CD4-positive, alpha-beta T cell treated with Interleukin-1 beta for 1 hour (primary cell): ENCODE measurements around the gene CRYBB1.
A peak's percentile ranks its signal among the peaks of the same experiment; 100 is the strongest.

Source experiments
- DNase-seq, 2 donors: peaks; one replicate each; pipeline ENCODE4 v3.0.0-alpha.2; 2020 to 2022

Gene CRYBB1

DNA sequence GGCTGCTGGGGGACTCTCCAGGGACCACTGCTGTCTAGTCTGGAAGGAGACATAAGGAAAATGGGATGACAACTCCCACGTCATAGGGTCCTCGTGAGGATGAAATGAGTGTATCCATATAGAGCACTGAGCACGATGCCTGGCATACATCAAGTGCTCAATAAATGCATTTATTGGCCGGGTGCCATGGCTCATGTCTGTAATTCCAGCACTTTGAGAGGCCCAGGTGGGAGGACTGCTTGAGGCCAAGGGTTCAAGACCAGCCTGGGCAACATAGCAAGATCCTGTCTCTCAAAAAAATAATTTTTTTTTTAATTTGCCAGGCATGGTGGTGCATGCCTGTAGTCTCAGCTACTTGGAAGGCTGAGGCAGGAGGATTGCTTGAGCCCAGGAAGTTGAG, 15.7 kb downstream of the CRYBB1 start:
- DNase-seq: no peak

DNA sequence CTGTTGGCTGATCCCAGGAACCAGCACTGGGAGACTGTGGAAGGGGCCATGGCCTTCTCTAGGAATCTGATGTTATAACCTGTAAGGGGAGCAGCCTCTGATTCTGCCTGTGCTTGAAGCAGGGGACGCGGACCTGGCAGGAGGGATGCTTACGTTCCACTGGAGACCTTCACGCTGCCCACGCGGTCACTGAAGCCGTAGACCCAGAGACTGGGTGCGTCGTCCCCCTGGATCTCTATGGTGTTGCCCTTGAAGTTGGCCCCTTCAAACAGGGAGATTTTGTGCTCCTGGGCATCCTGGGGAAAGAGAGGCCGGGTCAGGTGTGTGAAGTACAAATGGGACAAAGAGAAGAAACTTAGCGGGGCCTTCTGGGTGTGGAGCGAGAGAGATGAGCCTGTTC, 16.1 kb downstream of the CRYBB1 start:
- DNase-seq: no peak

DNA sequence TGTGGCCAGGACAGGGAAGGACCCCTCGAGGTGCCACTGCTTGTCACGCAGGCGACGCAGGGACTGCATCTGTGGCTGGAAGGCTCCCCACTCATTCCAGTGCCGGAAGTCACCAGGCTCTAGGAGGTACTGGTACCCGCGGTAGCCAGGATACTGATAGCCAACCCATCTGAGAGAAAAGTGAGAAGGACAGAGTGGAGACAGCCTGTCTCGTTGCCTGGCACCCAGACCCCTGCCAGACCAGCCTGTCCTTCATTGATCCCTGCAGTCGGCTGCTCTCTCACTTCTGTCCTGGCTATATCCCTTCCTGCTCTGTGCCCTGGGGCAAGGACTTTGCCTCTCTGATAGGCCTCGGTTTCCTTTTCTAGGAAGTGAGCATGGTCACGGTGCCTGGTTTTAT, 18.3 kb downstream of the CRYBB1 start:
- DNase-seq: no peak

DNA sequence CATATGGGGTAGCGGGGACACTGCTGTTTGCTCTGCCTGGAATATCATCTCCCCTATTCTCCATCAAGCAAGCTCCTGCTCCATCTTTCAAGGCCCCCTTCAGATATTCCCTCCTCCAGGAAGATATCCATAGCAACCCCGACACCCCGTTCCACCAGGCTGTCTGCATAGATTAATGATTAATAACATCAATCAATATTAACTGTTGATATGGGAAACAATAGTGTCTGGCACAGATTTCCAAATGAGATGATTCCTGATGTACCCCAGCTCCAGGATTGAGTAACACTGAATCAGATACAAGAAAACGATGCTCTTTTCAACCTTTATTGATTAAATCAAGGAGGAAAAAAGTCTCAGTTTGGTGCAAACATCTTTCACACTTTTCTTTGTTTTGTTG, 20.3 kb downstream of the CRYBB1 start:
- DNase-seq: no peak

DNA sequence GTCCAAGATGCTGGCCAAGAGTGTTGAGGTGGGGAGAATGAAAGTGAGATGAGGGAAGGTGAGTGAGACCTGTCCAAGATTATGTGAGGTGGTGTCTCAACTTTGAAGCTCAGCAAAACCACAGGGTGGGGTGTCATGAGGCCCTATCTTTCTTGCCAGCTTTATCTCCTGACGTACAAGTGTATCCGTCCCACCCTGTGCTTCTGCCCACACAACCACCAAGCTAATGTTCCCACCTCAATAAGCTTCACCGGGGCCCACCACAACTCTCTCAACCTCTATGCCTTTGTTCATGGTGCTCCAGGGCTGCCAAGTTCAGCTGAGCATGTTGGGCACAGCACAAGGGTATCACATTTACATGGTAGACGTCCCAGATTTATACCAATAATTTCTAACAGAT, 20.8 kb downstream of the CRYBB1 start:
- DNase-seq: peak; percentile 35 to 52

DNA sequence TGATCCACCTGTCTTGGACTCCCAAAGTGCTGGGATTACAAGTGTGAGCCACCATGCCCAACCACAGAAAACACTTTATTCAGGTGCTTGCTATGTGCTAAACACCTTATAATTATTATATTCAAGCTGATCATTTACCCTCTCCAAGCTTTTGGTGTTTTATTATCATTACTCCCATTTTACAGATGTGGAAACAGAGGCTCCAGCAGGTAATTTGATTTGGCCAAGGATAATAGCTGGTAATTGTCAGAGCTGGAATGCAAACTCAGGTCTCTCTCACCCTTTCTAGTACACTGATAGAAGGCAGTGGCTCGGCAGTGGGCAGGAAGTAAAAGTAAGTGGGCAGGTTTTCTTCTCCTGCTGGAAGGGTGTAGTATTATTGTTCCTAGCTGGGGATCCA, 24.1 kb downstream of the CRYBB1 start:
- DNase-seq: no peak

DNA sequence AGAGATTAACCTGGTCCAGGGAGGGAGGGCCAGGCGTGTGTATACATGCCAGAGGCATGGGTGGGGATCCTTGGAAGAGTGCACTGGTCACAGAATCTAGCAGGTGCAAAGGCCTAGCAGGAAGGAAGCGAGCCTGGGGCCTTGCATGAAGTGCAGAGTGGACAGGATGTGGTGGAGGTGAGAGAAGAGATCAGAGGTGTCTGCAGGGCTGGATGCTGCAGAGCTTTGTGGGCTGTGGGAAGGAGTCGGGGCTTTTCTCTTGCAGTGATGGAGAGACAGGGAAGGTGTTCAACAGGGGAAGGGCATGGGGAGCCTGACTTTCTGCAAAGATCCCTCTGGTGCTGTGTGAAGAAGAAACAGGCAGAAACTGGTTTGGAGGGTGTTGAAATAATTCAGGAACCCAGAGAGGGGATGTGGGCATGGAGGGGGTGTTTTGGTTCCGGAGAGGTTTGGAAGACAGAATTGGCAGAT, 25.4 kb downstream of the CRYBB1 start:
- DNase-seq: peak; percentile 54 to 63

DNA sequence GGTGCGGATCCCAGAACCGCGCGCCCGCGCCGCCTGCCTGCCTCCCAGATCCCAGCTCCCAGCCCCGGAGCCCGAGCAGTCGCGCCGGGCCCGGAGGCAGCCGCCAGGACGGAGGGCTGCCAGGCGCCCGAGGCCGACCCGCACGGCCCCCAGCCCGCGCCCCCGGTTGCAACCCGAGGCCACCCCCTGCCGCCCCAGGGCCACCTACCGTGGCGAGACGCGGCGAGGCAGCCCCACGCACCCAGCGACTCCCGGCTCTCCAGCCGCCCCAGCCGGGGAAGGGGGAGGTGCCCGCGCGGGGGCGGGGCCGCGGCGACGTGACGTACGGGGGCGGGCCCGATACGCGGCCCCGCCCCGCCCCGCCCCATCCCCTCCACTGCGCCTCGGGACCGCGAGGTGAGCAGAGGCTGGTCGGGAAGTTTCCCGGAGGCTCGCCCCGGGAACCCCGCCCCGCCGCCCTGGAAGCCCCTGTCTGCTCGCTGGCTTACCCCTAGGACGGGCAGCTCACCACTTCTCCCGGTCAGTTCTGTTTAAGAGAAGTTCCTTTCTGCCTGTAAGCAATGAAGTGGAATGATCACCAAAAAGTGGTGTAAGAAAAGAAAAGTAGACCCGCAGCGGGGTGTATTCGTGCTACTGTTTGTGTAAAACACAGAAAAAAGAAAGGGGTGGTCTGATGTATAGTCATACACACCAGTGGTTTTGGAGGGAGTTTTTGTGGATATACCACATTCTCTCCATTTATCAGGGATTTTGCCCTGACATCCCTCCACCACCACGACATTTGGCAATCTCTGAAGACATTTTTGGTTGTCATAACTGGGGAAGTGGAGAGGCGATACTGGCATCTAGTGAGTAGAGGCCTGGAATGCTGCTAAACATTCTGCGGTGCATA, 27.7 kb downstream of the CRYBB1 start, which contains the start of gene TPST2:
TSS of gene TPST2 (minus strand) at position 288 of the 892 bp plus-strand sequence. CDS start 48,502 bp downstream, outside the sequence.
- peak; percentile 80 to 82 for DNase-seq

DNA sequence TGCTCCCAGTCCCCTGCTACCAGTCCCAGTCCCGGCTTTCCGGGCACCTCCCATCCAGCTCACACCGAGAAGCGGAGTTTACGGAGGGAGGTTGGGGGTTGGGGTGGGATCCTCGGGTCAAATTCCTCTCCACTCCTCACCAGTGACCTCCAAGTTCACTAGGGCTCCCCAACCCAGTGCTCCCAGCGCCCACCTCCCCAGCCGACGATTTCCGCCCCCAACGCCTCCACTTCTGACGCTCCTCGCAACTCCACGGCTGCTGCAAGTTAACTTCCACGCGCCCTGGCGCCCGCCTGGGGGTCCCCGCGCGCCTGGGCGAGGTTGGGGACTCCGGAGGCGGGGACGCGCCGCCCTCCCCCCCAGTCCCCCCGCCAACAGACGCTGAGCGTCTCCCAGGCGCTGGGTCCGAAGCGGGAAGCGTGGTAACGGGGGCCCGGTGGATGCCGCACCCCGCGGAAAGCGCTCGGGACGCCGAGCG, 28.4 kb downstream of the CRYBB1 start:
- DNase-seq: peak in 1 of 2 donors; percentile 29

DNA sequence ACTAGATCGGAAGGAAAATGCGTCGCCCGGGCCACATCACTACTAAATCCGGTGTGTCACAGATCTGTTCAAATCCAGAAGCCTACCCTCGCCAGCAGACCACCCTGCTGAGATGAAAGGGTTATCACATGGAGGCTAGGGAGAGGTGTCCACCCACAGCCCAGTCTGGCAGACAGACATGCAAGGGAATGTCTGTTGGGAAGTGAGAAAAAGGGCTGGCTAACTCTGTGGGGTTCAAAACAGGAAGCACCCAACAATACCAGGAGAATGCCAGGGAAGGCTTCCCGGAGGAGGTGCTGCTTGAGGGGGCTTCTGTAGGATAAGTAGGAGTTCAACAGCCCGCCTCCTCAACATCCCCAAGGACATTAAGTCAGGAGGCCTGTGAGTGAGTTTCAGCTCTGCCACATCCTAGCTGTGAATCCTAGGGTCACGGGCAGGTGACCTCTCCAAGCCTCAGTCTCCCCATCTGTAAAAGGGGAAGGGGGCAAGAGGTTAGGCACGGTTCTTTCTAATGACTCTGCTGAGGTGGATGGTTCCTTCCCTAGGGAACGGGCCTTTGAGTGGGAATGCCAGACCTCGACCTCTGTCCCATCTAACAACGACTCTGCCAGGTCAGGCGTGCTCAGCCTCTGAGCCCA, 29.0 kb downstream of the CRYBB1 start:
- DNase-seq: no peak

DNA sequence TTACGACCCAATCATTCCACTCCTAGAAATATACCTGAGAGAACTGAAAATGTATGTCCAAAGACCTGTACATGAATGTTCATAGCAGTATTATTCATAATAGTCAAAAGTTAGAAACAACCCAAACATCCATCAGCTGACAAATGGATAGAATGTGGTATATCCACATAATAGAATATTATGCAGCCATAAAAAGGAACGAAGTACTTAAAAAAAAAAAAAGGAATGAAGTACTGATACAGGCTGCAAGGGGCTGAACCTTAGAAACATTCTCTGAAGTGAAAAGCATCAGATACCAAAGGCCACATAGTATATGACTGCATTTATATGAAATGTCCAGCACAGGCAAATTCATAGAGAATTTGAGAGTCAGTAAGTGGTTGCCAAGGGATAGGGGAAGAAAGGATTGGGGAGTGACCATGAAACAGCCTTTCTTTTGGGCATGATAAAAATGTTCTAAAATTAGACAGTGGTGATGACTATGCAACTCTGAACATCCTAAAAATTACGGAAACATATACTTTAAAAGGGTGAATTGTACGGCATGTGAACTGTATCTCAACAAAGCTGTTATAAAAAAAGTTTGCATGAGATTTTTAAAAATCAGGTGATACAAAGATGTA, 29.7 kb downstream of the CRYBB1 start:
- DNase-seq: no peak

DNA sequence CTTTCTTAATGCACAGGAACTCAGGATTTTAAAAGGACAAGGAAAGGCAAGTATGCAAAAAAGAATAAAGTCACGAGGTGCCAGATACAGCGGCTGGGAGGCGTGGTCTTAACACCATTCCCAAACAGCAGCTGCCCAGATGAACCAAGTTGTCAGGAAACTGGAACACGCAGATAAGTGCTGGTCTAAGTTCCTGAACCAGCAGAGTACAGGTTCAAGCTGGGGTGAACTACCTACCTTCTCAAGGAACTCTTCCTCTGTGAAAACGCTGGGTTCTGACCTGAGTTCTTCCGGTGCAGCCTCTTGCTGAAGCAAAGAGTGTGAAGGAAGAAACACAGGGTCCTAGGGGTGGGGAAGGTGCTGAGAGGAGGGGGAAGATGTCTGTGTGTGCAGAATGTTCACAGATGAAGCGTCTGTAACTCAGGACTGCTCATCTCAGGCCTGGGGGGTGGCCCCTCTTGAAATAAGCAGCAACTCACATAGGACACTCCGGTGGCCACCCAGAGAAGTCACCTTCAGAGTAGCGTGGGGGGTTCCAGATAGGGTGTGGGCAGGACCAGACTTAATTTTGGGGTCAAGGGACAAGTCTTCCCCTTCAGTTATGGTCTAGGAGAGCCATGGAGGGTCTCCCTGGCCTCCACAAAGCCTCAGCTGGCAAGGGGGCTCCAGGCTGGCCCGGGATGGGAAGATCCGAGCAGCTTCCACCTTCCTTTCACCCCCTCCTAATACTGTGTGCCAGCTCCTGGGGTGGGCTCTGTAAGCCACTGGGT, 31.1 kb downstream of the CRYBB1 start:
- DNase-seq: no peak

DNA sequence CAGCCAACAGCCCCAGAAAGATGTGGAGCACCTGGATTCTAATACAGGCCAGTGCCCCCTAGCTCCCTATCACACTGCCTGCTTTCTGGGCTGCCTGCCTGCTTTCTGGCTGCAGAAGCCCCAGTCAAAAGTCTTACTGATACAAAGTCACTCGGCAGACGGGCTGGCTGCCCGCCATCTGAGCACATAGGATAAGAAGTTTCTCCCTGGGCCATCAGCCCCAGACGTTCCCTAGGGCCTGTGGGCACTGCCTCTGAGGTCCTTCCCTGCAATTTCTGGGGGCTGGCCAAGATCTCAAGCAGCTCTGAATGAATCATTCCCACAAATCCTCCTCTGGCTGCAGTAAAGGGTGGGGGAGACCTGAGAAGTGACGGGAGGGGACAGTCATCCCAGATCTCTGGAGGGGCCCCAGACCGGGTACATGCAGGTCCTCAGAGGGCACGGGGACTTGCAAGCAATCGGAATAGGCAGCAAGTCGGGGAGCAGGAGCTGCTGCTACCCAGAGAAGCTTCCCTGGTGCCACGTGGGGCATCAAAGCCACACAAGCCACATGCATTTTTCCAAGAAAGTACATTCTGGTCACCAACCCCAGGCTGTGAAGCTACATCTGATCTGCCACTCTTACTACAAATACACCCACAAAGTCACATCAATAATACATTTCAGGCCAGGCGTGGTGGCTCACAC, 32.6 kb downstream of the CRYBB1 start:
- no peak for DNase-seq

DNA sequence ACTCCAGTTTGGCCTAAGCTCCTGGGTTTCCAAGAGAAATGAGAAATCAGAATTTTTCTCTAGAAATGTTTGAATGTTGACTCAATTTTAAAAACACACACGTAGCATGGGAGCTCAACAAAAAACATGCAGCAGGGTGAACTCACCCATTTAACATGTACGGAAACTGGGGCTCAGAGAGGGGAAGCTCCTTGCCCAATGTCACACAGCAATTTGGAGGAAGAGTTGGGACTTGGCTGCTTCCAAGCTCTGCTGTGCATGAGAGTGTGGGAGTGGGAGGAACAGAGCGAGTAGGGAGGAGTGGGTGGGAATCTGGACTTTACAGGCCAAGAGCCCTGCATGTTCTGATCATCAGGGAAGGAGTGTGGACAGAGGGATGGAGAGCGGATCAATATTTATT, 33.8 kb downstream of the CRYBB1 start:
- DNase-seq: no peak

DNA sequence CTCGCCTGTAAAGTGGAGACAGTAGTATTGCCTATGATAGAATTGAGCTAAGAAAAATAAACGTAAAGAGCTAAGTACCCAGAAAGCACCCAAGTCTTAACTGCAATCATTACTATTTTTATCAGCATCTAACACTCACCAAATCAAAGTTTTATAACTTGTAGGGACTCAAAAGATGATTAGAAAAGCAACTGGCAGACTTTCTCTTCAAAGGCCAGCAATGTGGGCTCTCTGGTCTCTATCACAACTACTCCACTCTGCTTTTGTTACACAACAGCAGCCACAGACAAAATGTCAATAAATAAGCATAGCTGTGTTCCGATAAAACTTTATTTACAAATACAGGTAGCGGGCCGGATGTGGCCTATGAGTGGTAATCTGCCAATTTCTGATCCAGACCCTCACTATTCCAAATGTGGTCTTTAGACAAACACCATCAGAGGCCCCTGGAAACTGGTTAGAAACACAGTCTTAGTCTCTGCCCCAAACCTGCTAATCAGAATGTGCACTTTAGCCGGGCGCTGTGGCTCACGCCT, 36.1 kb downstream of the CRYBB1 start:
- DNase-seq: no peak

DNA sequence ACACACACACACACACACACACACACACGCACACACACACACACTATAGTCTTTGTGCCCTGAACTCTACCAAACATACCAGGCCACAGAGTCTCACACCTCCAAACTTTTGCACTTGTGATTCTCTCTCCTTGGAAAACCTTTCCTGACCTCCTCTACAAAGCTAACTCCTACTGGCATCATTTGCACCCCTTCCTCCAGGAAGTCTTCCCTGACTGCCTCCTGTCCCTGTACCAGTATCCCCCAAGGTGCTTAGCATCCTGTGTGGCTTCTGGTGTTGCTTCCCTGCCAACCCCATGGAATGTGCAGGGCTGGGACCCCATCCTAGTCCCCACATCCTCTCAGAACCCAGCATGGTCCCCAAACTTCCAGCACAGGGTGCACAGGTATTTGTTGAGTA, 36.8 kb downstream of the CRYBB1 start:
- DNase-seq: no peak

DNA sequence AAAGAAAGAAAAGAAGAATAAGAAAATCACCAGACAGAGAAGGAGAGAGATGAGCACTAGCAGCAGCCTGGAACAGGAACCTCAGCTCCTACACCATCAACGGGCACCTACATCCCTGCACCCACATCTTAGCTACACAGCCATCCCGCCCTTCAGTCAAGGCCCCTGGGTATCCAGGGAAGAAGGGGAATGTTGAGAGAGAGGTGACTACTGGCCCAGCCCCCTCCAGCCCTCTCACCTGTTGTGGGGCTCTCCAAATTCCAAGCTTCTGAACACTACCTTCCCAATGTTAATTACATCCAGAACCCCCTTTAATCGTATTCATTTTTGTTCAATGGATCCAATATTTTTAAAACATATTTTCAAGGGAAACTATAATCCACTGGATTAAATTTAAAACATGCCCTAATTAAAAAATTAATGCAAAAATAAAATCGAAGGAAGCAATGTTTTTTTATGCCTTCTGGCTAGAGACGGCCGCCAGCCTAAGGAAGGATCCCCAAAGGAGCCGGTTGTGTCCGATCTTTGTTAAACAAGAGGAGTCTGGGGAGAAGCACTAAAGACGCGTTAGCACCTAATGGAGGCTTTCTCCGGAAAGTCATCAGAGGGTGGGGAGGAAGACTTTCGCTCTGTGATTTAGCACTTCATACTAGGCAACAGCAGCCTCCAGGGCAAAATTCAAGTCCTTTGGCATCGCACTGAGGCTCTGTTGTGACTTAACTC, 37.4 kb downstream of the CRYBB1 start:
- no peak for DNase-seq

DNA sequence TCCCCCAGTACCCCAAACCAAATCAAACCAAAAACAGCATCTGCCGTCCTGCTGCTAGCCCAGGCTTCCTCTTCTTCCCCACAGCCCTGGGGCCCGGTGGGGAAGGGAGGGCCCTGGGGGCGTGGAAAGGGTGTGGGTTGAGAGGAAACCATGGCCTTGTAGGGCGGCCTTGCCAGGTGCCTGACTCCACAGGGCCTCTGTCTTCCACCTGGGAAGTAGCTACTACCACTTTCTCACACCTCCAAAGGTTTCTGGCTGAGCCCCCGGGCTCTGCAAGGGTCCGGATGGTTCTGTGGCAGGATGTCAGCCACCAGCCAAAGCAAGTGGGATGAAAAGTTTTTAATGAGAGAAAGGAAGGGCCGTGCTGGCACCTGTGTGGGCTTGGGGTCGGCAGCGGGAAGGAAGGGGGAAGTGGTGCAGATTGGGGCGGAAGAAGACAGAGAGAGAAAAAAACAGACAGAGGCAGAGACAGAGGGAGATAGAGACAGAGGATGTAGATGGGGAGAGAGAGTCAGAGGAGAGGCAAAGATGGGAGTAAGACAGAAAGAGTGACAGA, 38.4 kb downstream of the CRYBB1 start:
- DNase-seq: peak; percentile 51 to 59

DNA sequence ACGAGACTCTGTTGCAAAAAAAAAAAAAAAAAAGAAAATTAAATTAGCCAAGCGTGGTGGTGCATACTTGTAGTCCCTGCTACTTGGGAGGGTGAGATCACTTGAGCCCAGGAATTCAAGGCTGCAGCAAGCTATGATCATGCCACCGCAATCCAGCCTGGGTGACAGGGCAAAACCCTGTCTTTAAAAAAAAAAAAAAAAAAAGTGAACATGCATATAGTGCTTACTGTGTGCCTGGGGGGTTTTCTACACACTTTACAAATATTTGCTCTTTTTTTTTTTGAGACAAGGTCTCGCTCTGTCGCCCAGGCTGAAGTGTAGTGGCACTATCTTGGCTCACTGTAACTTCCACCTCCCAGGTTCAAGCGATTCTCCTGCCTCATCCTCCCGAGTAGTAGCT, 40.7 kb downstream of the CRYBB1 start:
- DNase-seq: no peak

DNA sequence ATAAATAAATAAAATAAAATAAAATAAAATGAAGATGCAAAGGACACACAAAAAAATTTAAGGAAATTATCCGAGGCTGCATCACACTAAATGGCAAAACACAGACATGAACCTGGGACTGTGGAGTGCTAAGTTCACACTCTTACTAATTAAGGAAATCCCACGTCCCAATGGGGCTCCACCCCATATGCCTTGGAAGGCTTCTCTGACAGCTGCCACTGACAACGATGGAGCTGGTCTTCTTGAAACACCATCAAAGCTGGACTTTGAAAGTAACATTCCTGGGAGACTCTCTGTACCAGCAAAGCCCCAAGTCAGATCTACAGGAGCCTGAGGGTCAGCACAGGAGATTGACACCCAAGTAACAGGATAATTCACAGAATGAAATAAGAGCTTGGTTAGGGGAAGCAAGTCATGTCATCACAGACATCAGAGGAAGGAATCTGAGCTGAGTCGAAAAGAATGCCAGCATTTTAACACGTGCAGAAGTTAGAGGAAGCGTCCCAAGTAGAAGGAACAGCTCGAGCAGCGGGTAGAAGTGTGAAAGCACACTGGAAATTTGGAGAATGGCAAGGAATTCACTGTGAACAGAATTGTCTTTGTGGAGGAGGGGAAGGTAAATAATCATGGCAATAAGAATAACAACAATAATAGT, 41.7 kb downstream of the CRYBB1 start:
- DNase-seq: no peak
